Aorta (tissue), 5 donors: ENCODE measurements around the gene CLCN7. TPM values are rescaled to one million over a fixed set of nuclear protein-coding genes. Genes with fewer than 3 reads are reported as not detected.
"Not testable (repeated sequence)": the region's sequence is repeated elsewhere in the genome, so short reads cannot be mapped to it uniquely, and the experiment has no call there.

ENCODE experiments used
- ATAC-seq: fragments of 200-7000 bp; cut with Tn5 transposase; one replicate; pipeline ENCODE4 v1.9.1; 2022; ENCODE audit warnings: moderate library complexity; ENCODE audit not compliant: low FRiP score
- DNase-seq, 2 donors: peaks; one replicate each; pipeline ENCODE4 v3.0.0-alpha.2; 2020
- H3K27ac ChIP-seq, 2 donors: one replicate each; pipeline ENCODE4 v1.5.1; 2013; ENCODE audit warnings: low read length in 2 of 2, mild to moderate bottlenecking in 2 of 2, moderate library complexity in 2 of 2, control low read depth in 1 of 2, inconsistent platforms in 1 of 2, low read depth in 1 of 2
- H3K27me3 ChIP-seq, 2 donors: one replicate each; pipeline ENCODE4 v1.6.1; 2013; ENCODE audit warnings: control low read depth in 1 of 2, low read length in 1 of 2, mild to moderate bottlenecking in 1 of 2, moderate library complexity in 1 of 2; ENCODE audit not compliant: insufficient read depth in 2 of 2, control insufficient read depth in 1 of 2
- H3K36me3 ChIP-seq, 2 donors: one replicate each; pipeline ENCODE4 v1.6.1; 2013; ENCODE audit warnings: control low read depth in 1 of 2, low read length in 1 of 2, mild to moderate bottlenecking in 1 of 2; ENCODE audit not compliant: insufficient read depth in 2 of 2, control insufficient read depth in 1 of 2
- H3K4me1 ChIP-seq, 2 donors: one replicate each; pipeline ENCODE4 v1.6.1; 2013; ENCODE audit warnings: low read length in 2 of 2, control low read depth in 1 of 2, mild to moderate bottlenecking in 1 of 2, moderate library complexity in 1 of 2; ENCODE audit not compliant: insufficient read depth in 2 of 2, control insufficient read depth in 1 of 2
- H3K4me3 ChIP-seq, 2 donors: one replicate each; pipeline ENCODE4 v1.5.1; 2013; ENCODE audit warnings: low read length in 2 of 2, control low read depth in 1 of 2, mild to moderate bottlenecking in 1 of 2
- H3K9me3 ChIP-seq: one replicate; pipeline ENCODE4 v1.6.1; 2013; ENCODE audit warnings: mild to moderate bottlenecking, low read length; ENCODE audit not compliant: control insufficient read depth
- WGBS, 2 donors: extraction: QIAGEN DNeasy Blood & Tissue Kit; methylation state at CpG; one replicate each; pipeline ENCODE4 v1.1.7; 2013; 5-methylcytosine and 5-hydroxymethylcytosine counted together
- intact Hi-C, 2 donors: fragments of 100-400 bp; cut with DNase I; formaldehyde crosslinking; loops; one replicate each; pipeline versions ENCODE4 v1.14.2 to v1.15.0; 2022
- polyA plus RNA-seq, 2 donors: library from polyadenylated mRNA; stranded (reverse); fragments of 200-250 nt; gene quantifications; one replicate each; pipeline ENCODE4 v1.2.3, GENCODE V29; 2013
- total RNA-seq, 2 donors: library from RNA; stranded (reverse); fragmentation: NEBNext Ultra II Directional; extraction: Animal tissue kit (Norgen Biotek cat#: 25700); gene quantifications; one replicate each; pipeline ENCODE4 v1.2.1, GENCODE V29; 2021
- donor health status: healthy with polysubstance abuse.
- donor health status: Bipolar disorder and iron deficiency.
- donor health status: DM: no; HTN: no; CAD: no.
- donor health status: DM: no; HTN: no; CAD: no.
- donor health status: DM: yes; HTN: yes; CAD: no.

Gene CLCN7
- total and polyA plus RNA-seq, 4 donors = 14.5 to 90.9 (median 67.0) TPM

DNA sequence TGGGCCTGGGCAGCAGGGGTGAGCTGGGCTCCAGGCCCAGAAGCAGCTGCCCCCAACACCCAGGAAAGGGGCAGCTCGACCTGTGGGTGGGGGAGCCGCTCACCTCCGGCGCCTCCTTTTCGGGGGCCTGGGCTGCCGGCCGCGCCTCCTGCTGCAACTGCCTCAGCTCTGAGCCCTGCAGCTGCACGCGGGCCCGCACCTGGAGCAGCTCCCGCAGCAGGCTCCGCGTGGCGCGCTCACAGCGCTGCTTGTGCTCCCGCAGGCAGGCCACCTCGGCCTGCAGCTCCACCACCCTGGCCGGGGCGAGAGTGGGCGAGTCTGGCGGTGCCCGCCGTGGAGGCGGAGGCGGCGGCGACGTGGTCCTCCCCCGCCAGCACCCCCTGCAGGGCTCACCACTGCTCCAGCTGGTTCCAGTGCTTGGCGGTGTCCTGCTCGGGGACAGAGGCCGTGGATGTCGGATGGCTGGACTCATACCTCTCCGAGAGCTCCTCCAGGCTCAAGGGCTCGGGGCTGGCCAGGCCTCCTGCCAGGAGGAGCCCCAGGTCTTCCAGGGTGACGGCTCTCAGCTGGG, 31.3 kb downstream of the CLCN7 start:
- H3K36me3 ChIP-seq = no peaks in the 10 kb centered on the region
- intact Hi-C loops = no loop called here
- ATAC-seq = no peak

GRCh38 chr16:1442697-1443096, 32.1 kb downstream of the CLCN7 start:
- intact Hi-C loops = no loop called here
- Histone ChIP-seq H3K36me3 (no peaks in the 10 kb centered on the region), H3K4me3 (no peak overlapping the region), H3K4me1 (no peaks in the 10 kb centered on the region), H3K27ac (no peak overlapping the region), H3K27me3 (no peaks in the 10 kb centered on the region), H3K9me3 (no peaks in the 10 kb centered on the region)
- no peak for DNase-seq
- 87% methylated on average over 23 to 24 of the region's 24 CpGs for WGBS, 2 donors
- ATAC-seq = no peak

More for the DNA sequence above, 31.3 kb downstream of the CLCN7 start:
- H3K4me1 ChIP-seq = no peaks in the 10 kb centered on the region
- WGBS, 2 donors = 80 to 85% methylated on average over 33 to 38 of the region's 38 CpGs
- no peaks in the 10 kb centered on the region for H3K9me3 ChIP-seq
- DNase-seq = no peak
- H3K4me3 ChIP-seq = no peak overlapping the region
- H3K27ac ChIP-seq = no peak overlapping the region
- H3K27me3 ChIP-seq = no peaks in the 10 kb centered on the region

DNA sequence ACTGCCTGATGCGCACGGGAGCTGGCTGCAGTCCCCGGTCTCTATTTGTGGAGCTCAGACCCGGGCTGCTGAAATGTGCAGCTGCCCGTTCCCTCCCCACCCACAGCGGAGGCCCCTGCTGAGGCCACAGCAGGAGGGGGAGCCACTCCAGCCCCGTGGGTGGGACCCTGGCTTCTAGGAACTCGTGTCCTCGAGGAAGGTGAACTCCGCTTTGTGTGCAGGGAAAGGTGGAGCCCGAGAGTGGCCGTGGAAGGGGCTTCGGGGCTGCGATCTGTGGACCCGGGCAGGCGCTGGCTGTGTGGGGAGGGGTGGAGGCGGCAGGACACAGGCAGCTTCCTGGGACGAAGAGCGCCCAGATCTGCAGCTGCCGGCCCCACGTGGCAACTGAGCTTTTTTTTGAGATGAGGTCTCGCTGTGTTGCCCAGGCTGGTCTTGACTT, 33.4 kb downstream of the CLCN7 start:
- Histone ChIP-seq H3K27ac (no peak overlapping the region), H3K36me3 (no peaks in the 10 kb centered on the region), H3K9me3 (no peaks in the 10 kb centered on the region), H3K4me1 (no peaks in the 10 kb centered on the region), H3K4me3 (no peak overlapping the region), H3K27me3 (no peaks in the 10 kb centered on the region)
- intact Hi-C loops = no loop called here
- ATAC-seq (no peak), DNase-seq (no peak)
- 76 to 77% methylated on average over 19 to 22 of the region's 22 CpGs for WGBS, 2 donors

DNA sequence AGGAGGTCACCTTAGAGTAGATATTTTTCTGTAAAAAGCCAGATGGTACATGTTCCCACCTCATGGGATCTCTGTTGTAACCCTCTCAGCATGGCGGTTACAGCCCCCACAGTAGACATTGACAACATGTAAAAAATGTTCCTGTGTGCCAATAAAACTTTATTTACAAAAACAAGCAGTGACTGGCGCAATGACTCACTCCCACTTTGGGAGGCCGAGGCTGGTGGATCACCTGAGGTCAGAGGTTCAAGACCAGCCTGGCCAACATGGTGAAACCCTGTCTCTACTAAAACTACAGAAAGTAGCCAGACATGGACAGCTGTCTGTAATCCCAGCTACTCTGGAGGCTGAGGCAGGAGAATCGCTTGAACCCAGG, 35.1 kb downstream of the CLCN7 start:
- H3K4me3 ChIP-seq, DNase-seq, ATAC-seq, intact Hi-C loops, H3K36me3 ChIP-seq, H3K27me3 ChIP-seq, H3K9me3 ChIP-seq, H3K4me1 ChIP-seq, H3K27ac ChIP-seq: not testable (repeated sequence)
- WGBS, 2 donors = 93 to 96% methylated on average over 4 of the region's 4 CpGs

- H3K9me3 ChIP-seq = no peaks in the 10 kb centered on the region
- H3K4me3 ChIP-seq = no peak overlapping the region
- intact Hi-C loops = no loop called here
- DNase-seq (no peak), ATAC-seq (no peak)
- no peak overlapping the region for H3K27ac ChIP-seq
- no peaks in the 10 kb centered on the region for H3K27me3 ChIP-seq
- 86 to 87% methylated on average over 26 to 27 of the region's 27 CpGs for WGBS, 2 donors
- no peaks in the 10 kb centered on the region for H3K36me3 ChIP-seq
- no peaks in the 10 kb centered on the region for H3K4me1 ChIP-seq
Observed at GRCh38 chr16:1439058-1439698, 35.6 kb downstream of the CLCN7 start.

DNA sequence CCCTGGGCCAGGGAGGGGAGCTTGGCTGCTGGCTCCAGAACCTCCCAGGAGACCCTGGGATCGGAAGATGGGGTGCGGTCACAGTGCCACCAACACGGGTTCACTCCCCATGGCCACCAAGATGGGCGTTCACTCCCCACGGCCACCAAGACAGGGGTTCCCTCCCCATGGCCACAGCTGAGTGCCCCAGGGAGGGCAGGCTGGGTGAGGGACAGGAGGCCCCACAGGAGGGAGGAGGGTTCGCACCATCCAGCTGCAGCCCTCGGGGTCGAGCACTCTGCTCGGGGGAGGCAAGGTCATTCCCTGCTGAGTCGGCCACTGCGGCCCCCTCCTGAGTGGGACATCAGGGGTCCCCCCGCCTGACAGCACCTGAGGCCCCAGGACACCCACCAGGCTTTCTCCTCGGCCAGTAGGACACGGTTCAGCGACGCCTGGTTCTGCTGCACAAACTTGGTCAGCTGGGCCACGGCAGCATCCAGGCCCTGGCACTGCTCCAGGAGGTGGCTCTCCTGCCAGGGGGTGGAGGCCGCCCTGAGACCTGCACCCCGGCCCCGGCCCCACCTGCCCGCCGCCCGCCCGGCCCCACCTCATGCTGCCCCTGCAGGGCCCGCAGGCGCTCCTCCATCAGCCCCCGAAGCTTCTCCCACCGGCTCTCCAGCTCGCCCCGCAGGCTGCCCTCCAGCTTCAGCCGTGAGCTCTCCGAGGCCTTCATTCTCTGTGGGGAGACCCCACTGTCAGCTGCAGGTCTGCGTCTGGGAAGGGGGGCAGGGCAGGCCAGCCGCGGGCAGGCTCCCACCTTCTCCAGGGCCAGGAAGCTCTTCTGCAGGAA, 36.4 kb downstream of the CLCN7 start:
- no peaks in the 10 kb centered on the region for H3K36me3 ChIP-seq
- no peaks in the 10 kb centered on the region for H3K9me3 ChIP-seq
- 82 to 85% methylated on average over 27 to 35 of the region's 35 CpGs for WGBS, 2 donors
- ATAC-seq = no peak
- no peaks in the 10 kb centered on the region for H3K27me3 ChIP-seq
- H3K4me3 ChIP-seq = no peak overlapping the region
- DNase-seq = no peak
- H3K27ac ChIP-seq = no peak overlapping the region
- intact Hi-C loops = no loop called here
- H3K4me1 ChIP-seq = no peaks in the 10 kb centered on the region

- WGBS, 2 donors = 86 to 93% methylated on average over 20 to 22 of the region's 22 CpGs
- Histone ChIP-seq H3K4me3 (no peak overlapping the region), H3K27ac (no peak overlapping the region), H3K36me3 (no peaks in the 10 kb centered on the region), H3K9me3 (no peaks in the 10 kb centered on the region), H3K4me1 (no peaks in the 10 kb centered on the region), H3K27me3 (no peaks in the 10 kb centered on the region)
- no peak for ATAC-seq
- intact Hi-C loops = no loop called here
- no peak for DNase-seq
Observed at GRCh38 chr16:1437606-1438005, 37.2 kb downstream of the CLCN7 start.

GRCh38 chr16:1436731-1437355, 38.0 kb downstream of the CLCN7 start:
- 93% methylated on average over 45 to 47 of the region's 47 CpGs for WGBS, 2 donors
- no peak overlapping the region for H3K27ac ChIP-seq
- intact Hi-C loops = no loop called here
- H3K4me3 ChIP-seq = no peak overlapping the region
- H3K27me3 ChIP-seq = no peaks in the 10 kb centered on the region
- H3K36me3 ChIP-seq = no peaks in the 10 kb centered on the region
- DNase-seq (no peak), ATAC-seq (no peak)
- H3K4me1 ChIP-seq = no peaks in the 10 kb centered on the region
- no peaks in the 10 kb centered on the region for H3K9me3 ChIP-seq
